GM12891 (cell line): Measurements from ENCODE around the gene VN1R5.

Experiments used
- DNase-seq: peaks from one replicate; pipeline ENCODE4 v3.0.0; 2011; ENCODE audit warnings: low spot score; ENCODE audit not compliant: insufficient read length
- FAIRE-seq: peaks from 2 replicates; lab custom pipeline; 2011; peaks lifted over from hg19 to GRCh38; lab: Jason Lieb, UNC
- PAX5 ChIP-seq: IDR thresholded peaks from 2 replicates; pipeline ENCODE4 v1.6.1; 2011; ENCODE audit warnings: low read length, moderate library complexity, mild to moderate bottlenecking; ENCODE audit not compliant: insufficient read depth, severe bottlenecking
- POLR2A ChIP-seq: IDR thresholded peaks from 2 replicates; pipeline ENCODE4 v1.6.1; 2011; ENCODE audit warnings: low read depth, low read length, control low read depth
- POLR2AphosphoS5 ChIP-seq: IDR thresholded peaks from 2 replicates; pipeline ENCODE4 v1.6.1; 2011; ENCODE audit warnings: low read depth, low read length, control low read depth
- POU2F2 ChIP-seq: IDR thresholded peaks from 2 replicates; pipeline ENCODE4 v1.6.1; 2011; ENCODE audit warnings: low read depth, mild to moderate bottlenecking, control low read depth, low read length, moderate library complexity
- SPI1 ChIP-seq: IDR thresholded peaks from 2 replicates; pipeline ENCODE4 v1.6.1; 2011; ENCODE audit warnings: low read depth, low read length, control low read depth
- TAF1 ChIP-seq: IDR thresholded peaks from 2 replicates; pipeline ENCODE4 v1.6.1; 2011; ENCODE audit warnings: low read depth, low read length, control low read depth

VN1R5 gene

GRCh38 chr1:247291833-247292561, 36.1 kb downstream of the VN1R5 start:
- no peak for FAIRE-seq
- TF ChIP-seq PAX5 = no peak
- no peak for TF ChIP-seq POLR2AphosphoS5
- TF ChIP-seq POLR2A = no peak
- TF ChIP-seq TAF1 = no peak
- TF ChIP-seq SPI1 = no peak
- no peak for TF ChIP-seq POU2F2
- DNase-seq = no peak

- DNase-seq = no peak
- no peak for FAIRE-seq
- TF ChIP-seq POU2F2 = no peak
- no peak for TF ChIP-seq POLR2A
- no peak for TF ChIP-seq PAX5
- no peak for TF ChIP-seq TAF1
- no peak for TF ChIP-seq POLR2AphosphoS5
- no peak for TF ChIP-seq SPI1
These were observed 37.2 kb downstream of the VN1R5 start for GRCh38 chr1:247293047-247293446.

- TF ChIP-seq POU2F2 (no peak), POLR2AphosphoS5 (no peak), POLR2A (no peak), SPI1 (no peak), PAX5 (no peak), TAF1 (no peak)
- no peak for DNase-seq
These were observed 38.4 kb downstream of the VN1R5 start for GRCh38 chr1:247294282-247294681.

GRCh38 chr1:247295274-247295684, 39.4 kb downstream of the VN1R5 start:
- FAIRE-seq = no peak
- TF ChIP-seq SPI1 = no peak
- TF ChIP-seq POLR2A = no peak
- TF ChIP-seq TAF1 = no peak
- TF ChIP-seq POU2F2 = no peak
- no peak for TF ChIP-seq POLR2AphosphoS5
- no peak for TF ChIP-seq PAX5
- no peak for DNase-seq

More at GRCh38 chr1:247294282-247294681, 38.4 kb downstream of the VN1R5 start:
- FAIRE-seq = no peak

- no peak for TF ChIP-seq POU2F2
- TF ChIP-seq POLR2A = no peak
- TF ChIP-seq TAF1 = no peak
- TF ChIP-seq PAX5 = no peak
- TF ChIP-seq POLR2AphosphoS5 = no peak
- no peak for TF ChIP-seq SPI1
- FAIRE-seq (no peak), DNase-seq (no peak)
These were observed 39.9 kb downstream of the VN1R5 start for GRCh38 chr1:247295746-247296145.

- no peak for TF ChIP-seq PAX5
- TF ChIP-seq TAF1 = no peak
- no peak for TF ChIP-seq POLR2AphosphoS5
- TF ChIP-seq POU2F2 = no peak
- TF ChIP-seq POLR2A = no peak
- TF ChIP-seq SPI1 = no peak
- DNase-seq (no peak), FAIRE-seq (no peak)
These were observed 40.8 kb downstream of the VN1R5 start for GRCh38 chr1:247296599-247297180.

GRCh38 chr1:247297263-247298123, 41.6 kb downstream of the VN1R5 start:
- TF ChIP-seq POU2F2 = no peak
- TF ChIP-seq TAF1 = no peak
- TF ChIP-seq POLR2AphosphoS5 = no peak
- DNase-seq (no peak), FAIRE-seq (no peak)

- no peak for TF ChIP-seq TAF1
- no peak for TF ChIP-seq POLR2A
- TF ChIP-seq POU2F2 = no peak
- no peak for TF ChIP-seq PAX5
- no peak for TF ChIP-seq SPI1
- TF ChIP-seq POLR2AphosphoS5 = no peak
- DNase-seq = no peak
- FAIRE-seq = no peak
These were observed 42.2 kb downstream of the VN1R5 start for GRCh38 chr1:247298124-247298481.

- TF ChIP-seq TAF1 = no peak
- TF ChIP-seq PAX5 = no peak
- no peak for TF ChIP-seq POLR2AphosphoS5
- TF ChIP-seq POLR2A = no peak
- no peak for TF ChIP-seq SPI1
- no peak for TF ChIP-seq POU2F2
- DNase-seq = no peak
- no peak for FAIRE-seq
These were observed 42.8 kb downstream of the VN1R5 start for GRCh38 chr1:247298701-247299100.

GRCh38 chr1:247299723-247300381, 44.0 kb downstream of the VN1R5 start:
- no peak for FAIRE-seq
- no peak for DNase-seq
- TF ChIP-seq POLR2AphosphoS5 (no peak), PAX5 (no peak), POLR2A (no peak), POU2F2 (no peak), TAF1 (no peak)
